Endodermal cell (in vitro differentiated cells): Measurements from ENCODE around the gene USP47. TPM values are rescaled to one million over a fixed set of nuclear protein-coding genes. Genes with fewer than 3 reads are reported as not detected.

Experiments
- DNase-seq: peaks from one replicate; pipeline ENCODE4 v3.0.0-alpha.2; 2017
- H3K27ac ChIP-seq: 2 replicates; pipeline ENCODE4 v1.5.1; 2013; ENCODE audit warnings: mild to moderate bottlenecking, low read depth, low read length, moderate library complexity
- H3K27me3 ChIP-seq: 2 replicates; pipeline ENCODE4 v1.6.1; 2013; ENCODE audit warnings: mild to moderate bottlenecking, low read length, moderate library complexity; ENCODE audit not compliant: insufficient read depth, control insufficient read depth, poor library complexity, severe bottlenecking
- H3K36me3 ChIP-seq: 2 replicates; pipeline ENCODE4 v1.7.0; 2013; ENCODE audit warnings: mild to moderate bottlenecking, low read length, moderate library complexity; ENCODE audit not compliant: control insufficient read depth, insufficient read depth
- H3K4me1 ChIP-seq: one replicate; pipeline ENCODE4 v1.7.0; 2013; ENCODE audit warnings: low read length; ENCODE audit not compliant: control insufficient read depth, insufficient read depth
- H3K4me3 ChIP-seq: 2 replicates; pipeline ENCODE4 v1.5.1; 2013; ENCODE audit warnings: mild to moderate bottlenecking, low read length, moderate library complexity
- H3K9ac ChIP-seq: 2 replicates; pipeline ENCODE4 v1.6.1; 2013; ENCODE audit warnings: mild to moderate bottlenecking, low read length, moderate library complexity; ENCODE audit not compliant: poor library complexity, severe bottlenecking; ENCODE audit errors: extremely low read depth
- H3K9me3 ChIP-seq: 2 replicates; pipeline ENCODE4 v1.6.1; 2013; ENCODE audit warnings: mild to moderate bottlenecking, low read length, moderate library complexity; ENCODE audit not compliant: control insufficient read depth
- H3K27ac Mint-ChIP-seq: 2 replicates; pipeline ENCODE4 v1.8.0; 2020; ENCODE audit warnings: mixed read lengths
- H3K27me3 Mint-ChIP-seq: 2 replicates; pipeline ENCODE4 v1.8.0; 2021; ENCODE audit warnings: mild to moderate bottlenecking, mixed read lengths; ENCODE audit not compliant: insufficient read depth
- H3K36me3 Mint-ChIP-seq: 2 replicates; pipeline ENCODE4 v1.8.0; 2020; ENCODE audit warnings: low read depth, mixed read lengths
- H3K4me1 Mint-ChIP-seq: 2 replicates; pipeline ENCODE4 v1.8.0; 2020; ENCODE audit warnings: mixed read lengths
- H3K4me3 Mint-ChIP-seq: 2 replicates; pipeline ENCODE4 v1.8.0; 2020; ENCODE audit warnings: mild to moderate bottlenecking, moderate library complexity, mixed read lengths
- H3K9me3 Mint-ChIP-seq: 2 replicates; pipeline ENCODE4 v1.8.0; 2020; ENCODE audit warnings: mild to moderate bottlenecking, mixed read lengths
- WGBS, 2 experiments: methylation state at CpG; one replicate each; pipeline versions ENCODE4 v1.1.5 to v1.1.7; 2013; ENCODE audit warnings: missing lambda C conversion rate in 2 of 2, mixed read lengths in 1 of 2; ENCODE audit not compliant: insufficient coverage in 1 of 2, insufficient read length in 1 of 2; 5-methylcytosine and 5-hydroxymethylcytosine counted together
- total RNA-seq, 2 donors: library from RNA; stranded (reverse); fragmentation: NEBNext Ultra II Directional in 1 of 2; extraction: Animal tissue kit (Norgen Biotek cat#: 25700) in 1 of 2; gene quantifications; 2 replicates in 1 of 2; 3 replicates in 1 of 2; pipeline ENCODE4 v1.2.1, GENCODE V29; 2021
- TF ChIP-seq, protein P1 (sequence below): fragments of 200-600 bp; sonication (generic); conservative IDR thresholded peaks from 2 replicates; pipeline ENCODE4 v1.5.0; 2021; ENCODE audit warnings: antibody characterized with exemption, mild to moderate bottlenecking

USP47 gene
- total RNA-seq, 2 donors from 2014 or later = 26.3 to 26.9 TPM

DNA sequence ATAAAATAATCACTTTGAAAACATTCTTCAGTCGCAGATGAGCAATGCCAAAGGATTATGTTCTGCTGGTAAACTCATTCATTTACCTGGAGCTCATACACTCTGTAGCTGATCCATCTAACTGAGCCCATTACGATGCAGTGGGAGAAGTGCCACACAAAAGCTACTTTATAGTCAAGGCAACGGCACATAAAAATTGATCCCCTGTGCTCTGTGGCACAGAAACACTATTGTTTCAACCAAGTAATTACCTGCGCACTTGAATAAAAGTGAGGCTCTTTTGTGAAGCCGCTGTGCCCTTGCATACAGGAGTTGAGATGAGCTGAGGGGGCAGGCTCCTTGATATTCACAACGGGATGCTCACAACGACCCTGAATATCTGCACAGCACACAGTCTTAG is 159.4 kb downstream of the USP47 start:
- Histone ChIP-seq H3K9me3 (no peaks in the 10 kb centered on the region), H3K4me1 (no peaks in the 10 kb centered on the region), H3K9ac (no peak overlapping the region), H3K27me3 (no peaks in the 10 kb centered on the region), H3K4me3 (no peak overlapping the region), H3K27ac (no peak overlapping the region), H3K36me3 (peaks cover 38% of the 10 kb centered on the region)
- Mint-ChIP-seq H3K36me3 (peaks cover 25% of the 10 kb centered on the region), H3K4me3 (no peak overlapping the region), H3K9me3 (no peaks in the 10 kb centered on the region), H3K27me3 (no peaks in the 10 kb centered on the region), H3K27ac (no peak overlapping the region), H3K4me1 (peaks cover 3% of the 10 kb centered on the region)
- TF ChIP-seq, protein P1, sequence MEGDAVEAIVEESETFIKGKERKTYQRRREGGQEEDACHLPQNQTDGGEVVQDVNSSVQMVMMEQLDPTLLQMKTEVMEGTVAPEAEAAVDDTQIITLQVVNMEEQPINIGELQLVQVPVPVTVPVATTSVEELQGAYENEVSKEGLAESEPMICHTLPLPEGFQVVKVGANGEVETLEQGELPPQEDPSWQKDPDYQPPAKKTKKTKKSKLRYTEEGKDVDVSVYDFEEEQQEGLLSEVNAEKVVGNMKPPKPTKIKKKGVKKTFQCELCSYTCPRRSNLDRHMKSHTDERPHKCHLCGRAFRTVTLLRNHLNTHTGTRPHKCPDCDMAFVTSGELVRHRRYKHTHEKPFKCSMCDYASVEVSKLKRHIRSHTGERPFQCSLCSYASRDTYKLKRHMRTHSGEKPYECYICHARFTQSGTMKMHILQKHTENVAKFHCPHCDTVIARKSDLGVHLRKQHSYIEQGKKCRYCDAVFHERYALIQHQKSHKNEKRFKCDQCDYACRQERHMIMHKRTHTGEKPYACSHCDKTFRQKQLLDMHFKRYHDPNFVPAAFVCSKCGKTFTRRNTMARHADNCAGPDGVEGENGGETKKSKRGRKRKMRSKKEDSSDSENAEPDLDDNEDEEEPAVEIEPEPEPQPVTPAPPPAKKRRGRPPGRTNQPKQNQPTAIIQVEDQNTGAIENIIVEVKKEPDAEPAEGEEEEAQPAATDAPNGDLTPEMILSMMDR = no peak
- 89 to 94% methylated on average over 6 to 7 of the region's 7 CpGs for WGBS, 2 experiments
- DNase-seq = no peak

DNA sequence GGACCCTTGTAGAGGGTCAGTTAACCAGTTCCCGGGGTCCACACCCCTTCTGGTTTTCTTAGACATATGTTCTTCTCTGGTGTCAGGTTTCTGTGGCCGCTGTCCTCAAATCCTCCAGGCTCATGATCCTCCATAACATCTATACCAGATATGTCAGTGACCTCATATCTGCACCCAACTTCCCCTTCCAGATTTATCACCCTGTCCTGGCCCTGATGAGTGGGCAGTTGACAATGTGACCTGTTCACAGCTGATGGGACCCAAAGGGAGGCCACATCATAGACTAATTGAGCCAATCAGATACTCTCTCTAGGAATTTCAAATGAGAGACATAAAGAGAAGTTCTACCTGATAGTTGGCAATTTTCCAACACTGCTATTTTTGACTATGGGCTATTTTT is 161.6 kb downstream of the USP47 start:
- Mint-ChIP-seq H3K27me3 (peaks cover 12% of the 10 kb centered on the region), H3K27ac (no peak overlapping the region), H3K9me3 (no peaks in the 10 kb centered on the region), H3K4me3 (no peak overlapping the region), H3K4me1 (peaks cover 9% of the 10 kb centered on the region), H3K36me3 (peaks cover 23% of the 10 kb centered on the region)
- H3K9ac ChIP-seq = no peak overlapping the region
- H3K27me3 ChIP-seq = peaks cover 13% of the 10 kb centered on the region
- H3K4me3 ChIP-seq = no peak overlapping the region
- TF ChIP-seq, protein P1 = no peak
- H3K27ac ChIP-seq = no peak overlapping the region
- H3K4me1 ChIP-seq = peaks cover 4% of the 10 kb centered on the region
- no peak for DNase-seq
- peaks cover 32% of the 10 kb centered on the region for H3K36me3 ChIP-seq
- 83 to 98% methylated on average over 1 to 2 of the region's 2 CpGs for WGBS, 2 experiments
- H3K9me3 ChIP-seq = no peaks in the 10 kb centered on the region

DNA sequence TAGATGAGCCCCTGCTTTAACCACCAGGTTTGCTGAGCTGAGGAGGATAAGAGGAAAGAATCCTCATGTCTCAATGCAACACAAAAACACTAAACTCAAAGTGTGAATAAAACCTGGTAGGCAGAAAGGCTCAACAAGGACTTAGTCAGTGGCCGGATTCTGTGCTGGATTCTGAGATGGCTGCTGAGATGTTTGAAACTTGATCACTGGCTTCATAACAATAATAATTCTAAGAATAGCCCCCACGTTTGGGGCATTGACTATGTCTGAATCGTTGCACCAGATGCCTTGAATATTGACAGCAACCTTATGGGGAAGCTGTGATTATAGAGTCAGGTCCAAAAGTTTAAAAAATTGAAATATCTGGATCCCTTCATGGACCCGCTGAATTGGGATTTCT is 162.0 kb downstream of the USP47 start:
- Histone ChIP-seq H3K9ac (no peak overlapping the region), H3K9me3 (no peaks in the 10 kb centered on the region), H3K4me1 (peaks cover 4% of the 10 kb centered on the region), H3K36me3 (peaks cover 27% of the 10 kb centered on the region), H3K27ac (no peak overlapping the region), H3K4me3 (no peak overlapping the region), H3K27me3 (peaks cover 13% of the 10 kb centered on the region)
- no peak overlapping the region for H3K4me3 Mint-ChIP-seq
- H3K9me3 Mint-ChIP-seq = no peaks in the 10 kb centered on the region
- TF ChIP-seq, protein P1 = no peak
- H3K27me3 Mint-ChIP-seq = peaks cover 14% of the 10 kb centered on the region
- H3K36me3 Mint-ChIP-seq = peaks cover 19% of the 10 kb centered on the region
- WGBS, 2 experiments = 94 to 100% methylated on average over 1 to 4 of the region's 4 CpGs
- peaks cover 9% of the 10 kb centered on the region for H3K4me1 Mint-ChIP-seq
- H3K27ac Mint-ChIP-seq = no peak overlapping the region
- DNase-seq = no peak
